ENCODE results near the gene IL2RA. TPM values are rescaled to one million over a fixed set of nuclear protein-coding genes. Genes with fewer than 3 reads are reported as not detected.
A peak's percentile ranks its signal among the peaks of the same experiment; 100 is the strongest.

The IL2RA gene
- total RNA-seq, 2 experiments from 2014 or later: 437 to 446 TPM

DNA sequence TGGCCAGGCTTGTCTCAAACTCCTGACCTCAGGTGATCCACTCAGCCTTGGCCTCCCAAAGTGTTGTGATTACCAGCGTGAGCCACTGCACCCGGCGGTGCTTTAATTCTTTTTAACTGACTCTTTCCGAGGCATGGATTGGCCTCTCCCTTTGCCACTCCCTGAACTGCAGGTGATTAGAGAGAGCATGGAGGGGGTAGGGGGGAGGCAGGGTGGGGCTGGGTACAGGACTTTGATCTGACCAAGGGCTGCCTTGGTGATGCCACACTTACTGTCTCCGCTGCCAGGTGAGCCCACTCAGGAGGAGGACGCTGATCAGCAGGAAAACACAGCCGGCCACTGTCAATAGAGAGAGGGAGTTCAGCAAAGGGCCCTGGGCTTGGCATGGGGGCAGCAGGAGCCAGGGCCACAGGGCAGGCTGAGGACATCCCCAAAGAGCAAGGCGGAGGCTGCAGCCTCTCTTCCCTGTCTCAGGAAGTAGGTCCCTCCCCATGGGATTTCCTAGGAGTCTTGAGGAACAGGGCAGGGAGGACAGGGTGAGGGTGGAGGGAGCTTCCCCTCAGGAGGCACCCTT, 44.3 kb downstream of the IL2RA start:
- POLR2A ChIA-PET: interaction anchor here (1.0 to 1.1 kb wide), 2 partner anchors 8 to 40 kb away, joined by 3 read pairs; partner anchors contain the start of gene IL15RA
- Mint-ChIP-seq H3K9me3 (no peaks in the 10 kb centered on the region), H3K4me3 (no peak overlapping the region), H3K27ac (peak overlapping the region; percentile 62), H3K4me1 (peaks cover 69% of the 10 kb centered on the region), H3K36me3 (ENCODE audit: low read depth) (peaks cover 93% of the 10 kb centered on the region), H3K27me3 (no peaks in the 10 kb centered on the region)
- no peak for DNase-seq
- CTCF ChIA-PET: interaction anchor here (1.4 kb wide), 1 partner anchor 69 kb away, joined by 7 read pairs; no protein-coding TSS in a partner anchor

DNA sequence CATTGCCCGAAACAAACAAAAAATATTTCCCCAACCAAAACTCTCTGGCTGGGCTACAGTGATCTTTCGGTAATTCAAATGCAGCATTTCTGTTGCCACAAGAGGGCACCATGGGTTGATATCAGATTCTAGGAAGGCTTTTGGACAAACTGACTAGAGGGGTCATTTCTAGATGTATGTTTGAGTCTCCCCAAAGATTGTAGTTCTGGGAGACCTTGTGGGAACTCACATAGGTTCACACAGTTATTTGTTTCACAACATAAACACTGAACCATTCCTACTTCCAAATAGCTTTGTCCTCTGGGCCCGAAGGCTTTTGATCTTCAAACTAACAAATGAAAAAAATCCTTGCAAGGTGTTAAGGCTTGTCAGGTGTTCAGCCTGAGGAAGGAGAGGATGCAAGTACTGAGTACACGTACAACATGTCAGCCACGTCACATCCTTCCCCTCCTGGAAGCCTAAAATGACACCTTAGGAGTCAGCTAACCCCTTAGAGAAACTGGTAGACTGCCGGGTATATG, 47.9 kb downstream of the IL2RA start:
- peaks cover 76% of the 10 kb centered on the region for H3K36me3 Mint-ChIP-seq (ENCODE audit: low read depth)
- no peak overlapping the region for H3K4me3 Mint-ChIP-seq
- no peaks in the 10 kb centered on the region for H3K27me3 Mint-ChIP-seq
- H3K27ac Mint-ChIP-seq: peak overlapping the region; percentile 90
- DNase-seq: peak; percentile 60
- H3K9me3 Mint-ChIP-seq: no peaks in the 10 kb centered on the region
- ChIA-PET CTCF (interaction anchor here (0.5 to 3.1 kb wide), 22 partner anchors 9 to 677 kb away, joined by 3 to 28 read pairs (median 3); partner anchors contain the start of gene GDI2), POLR2A (interaction anchor here (0.8 to 2.2 kb wide), 11 partner anchors 9 to 76 kb away, joined by 3 to 17 read pairs (median 4); partner anchors contain the start of gene IL15RA)
- H3K4me1 Mint-ChIP-seq: peaks cover 61% of the 10 kb centered on the region

DNA sequence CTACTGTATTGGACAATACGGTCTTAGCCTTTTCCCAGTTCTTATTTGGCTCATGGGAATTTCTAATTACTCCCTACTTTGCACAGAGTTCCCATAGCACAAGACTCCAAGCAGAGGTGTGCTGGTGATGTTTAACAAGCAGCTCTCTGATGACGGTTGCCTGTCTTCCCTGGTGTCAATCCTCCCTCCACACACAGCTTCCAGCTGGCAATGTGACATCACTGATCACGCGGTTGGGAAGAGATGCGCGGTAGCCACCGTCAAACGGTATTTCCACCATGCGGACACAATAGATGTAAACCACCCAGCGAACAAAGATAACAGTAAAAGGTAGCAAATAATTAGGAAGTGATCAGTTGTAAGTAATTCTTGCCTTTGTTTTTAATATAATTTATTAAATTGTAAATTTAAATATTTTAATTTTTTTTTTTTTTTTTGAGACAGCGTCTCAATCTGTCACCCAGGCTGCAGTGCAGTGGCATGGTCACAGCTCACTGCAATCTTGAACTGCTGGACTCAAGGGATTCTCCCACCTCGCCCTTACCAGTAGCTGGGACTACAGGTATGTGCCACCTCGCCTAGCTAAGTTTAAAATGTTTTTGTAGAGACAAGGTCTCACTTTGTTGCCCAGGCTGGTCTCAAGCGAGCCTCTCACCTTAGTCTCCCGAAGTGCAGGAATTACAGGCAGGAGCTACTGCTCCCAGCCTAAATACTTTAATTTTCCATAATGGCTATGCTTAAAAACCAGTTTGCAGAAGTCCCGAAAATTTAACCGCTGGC, 48.6 kb downstream of the IL2RA start:
- Mint-ChIP-seq H3K27ac (peak overlapping the region; percentile 90), H3K27me3 (no peaks in the 10 kb centered on the region), H3K4me1 (peaks cover 56% of the 10 kb centered on the region), H3K9me3 (no peaks in the 10 kb centered on the region), H3K4me3 (no peak overlapping the region), H3K36me3 (ENCODE audit: low read depth) (peaks cover 70% of the 10 kb centered on the region)
- no peak for DNase-seq
- ChIA-PET POLR2A (interaction anchor here (0.8 to 2.2 kb wide), 12 partner anchors 9 to 76 kb away, joined by 3 to 17 read pairs (median 4); partner anchors contain the start of gene IL15RA), CTCF (interaction anchor here (0.5 to 3.1 kb wide), 19 partner anchors 10 to 678 kb away, joined by 3 to 28 read pairs (median 3); partner anchors contain the start of gene GDI2)

DNA sequence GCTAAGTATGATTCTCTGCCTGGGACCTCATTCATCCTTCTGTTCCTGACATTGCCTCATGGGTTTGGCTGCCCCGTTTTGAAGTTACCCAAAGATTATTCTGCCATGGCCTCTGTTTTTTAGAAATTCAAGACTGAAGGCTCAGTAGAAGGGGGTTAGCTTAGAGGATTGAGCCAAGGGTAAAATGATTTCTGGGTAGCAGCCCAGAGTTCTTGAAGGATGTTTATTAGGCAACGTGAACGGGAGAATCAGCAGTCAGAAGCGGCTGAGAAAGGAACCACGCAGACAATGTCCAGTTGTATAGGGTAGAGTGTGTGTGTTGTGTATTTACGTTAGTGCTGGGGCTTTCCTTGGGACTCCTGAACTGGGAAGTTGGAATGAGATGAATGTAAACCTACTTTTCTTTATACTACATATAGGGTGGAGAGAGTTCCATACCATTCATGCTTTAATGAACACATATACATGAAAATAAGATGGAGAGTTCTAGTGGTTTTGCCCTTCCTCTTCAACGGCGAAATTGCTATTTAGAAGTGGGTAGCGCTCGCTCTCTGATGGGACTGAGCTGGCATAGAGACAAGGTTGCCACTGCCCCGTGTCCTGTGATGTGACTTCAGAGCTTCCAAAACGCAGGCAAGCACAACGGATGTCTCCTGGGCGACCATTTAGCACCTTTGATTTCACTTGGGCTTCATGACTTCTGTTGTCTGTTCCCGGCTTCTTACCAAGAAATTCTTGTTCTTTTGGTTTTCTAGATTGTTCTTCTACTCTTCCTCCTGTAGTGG, 49.9 kb downstream of the IL2RA start:
- H3K9me3 Mint-ChIP-seq: peaks cover 10% of the 10 kb centered on the region

GRCh38 chr10:6011558-6011957, 50.6 kb downstream of the IL2RA start:
- H3K4me3 Mint-ChIP-seq: no peak overlapping the region
- peaks cover 72% of the 10 kb centered on the region for H3K36me3 Mint-ChIP-seq (ENCODE audit: low read depth)
- ChIA-PET POLR2A (interaction anchor here (0.7 to 0.9 kb wide), 2 partner anchors 22 to 123 kb away, joined by 3 read pairs; no protein-coding TSS in a partner anchor), CTCF (no interaction called here)
- no peaks in the 10 kb centered on the region for H3K27me3 Mint-ChIP-seq
- DNase-seq: no peak
- H3K4me1 Mint-ChIP-seq: peaks cover 45% of the 10 kb centered on the region
- peak overlapping the region; percentile 37 for H3K27ac Mint-ChIP-seq
- peaks cover 18% of the 10 kb centered on the region for H3K9me3 Mint-ChIP-seq

More for the DNA sequence above, 49.9 kb downstream of the IL2RA start:
- peaks cover 71% of the 10 kb centered on the region for H3K36me3 Mint-ChIP-seq (ENCODE audit: low read depth)
- ChIA-PET CTCF (no interaction called here), POLR2A (interaction anchor here (1.9 to 2.2 kb wide), 2 partner anchors 15 to 18 kb away, joined by 5 read pairs; no protein-coding TSS in a partner anchor)
- H3K4me1 Mint-ChIP-seq: peaks cover 50% of the 10 kb centered on the region
- no peak overlapping the region for H3K27ac Mint-ChIP-seq
- H3K4me3 Mint-ChIP-seq: no peak overlapping the region
- DNase-seq: no peak
- H3K27me3 Mint-ChIP-seq: no peaks in the 10 kb centered on the region

- H3K4me1 Mint-ChIP-seq: peaks cover 39% of the 10 kb centered on the region
- CTCF ChIA-PET: interaction anchor here (0.7 to 1.4 kb wide), 4 partner anchors 27 to 234 kb away, joined by 3 to 5 read pairs (median 3); no protein-coding TSS in a partner anchor
- POLR2A ChIA-PET: interaction anchor here (0.9 to 2.3 kb wide), 3 partner anchors 34 to 122 kb away, joined by 3 to 9 read pairs (median 4); partner anchors contain the start of gene IL15RA
- peaks cover 64% of the 10 kb centered on the region for H3K36me3 Mint-ChIP-seq (ENCODE audit: low read depth)
- H3K27me3 Mint-ChIP-seq: no peaks in the 10 kb centered on the region
- H3K9me3 Mint-ChIP-seq: peaks cover 18% of the 10 kb centered on the region
- DNase-seq: no peak
- H3K27ac Mint-ChIP-seq: no peak overlapping the region
- no peak overlapping the region for H3K4me3 Mint-ChIP-seq
Observed at GRCh38 chr10:6010569-6010968, 51.6 kb downstream of the IL2RA start.

DNA sequence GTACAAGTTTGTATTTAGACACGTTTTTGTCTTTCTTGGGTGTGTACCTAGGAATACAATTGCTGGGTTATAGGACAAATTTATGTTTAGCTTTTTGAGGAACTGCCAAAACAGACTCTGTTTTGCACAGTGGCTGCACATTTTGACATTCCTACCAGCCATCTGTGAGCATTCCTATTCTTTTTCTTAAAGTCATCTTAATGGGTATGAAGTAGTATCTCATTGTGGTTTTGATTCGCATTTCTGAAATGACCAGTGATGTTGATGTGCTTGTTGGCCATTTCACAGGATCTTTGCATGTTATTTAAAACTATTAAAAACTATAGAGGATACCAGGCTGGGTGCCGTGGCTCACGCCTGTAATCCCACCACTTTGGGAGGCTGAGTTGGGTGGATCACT, 52.2 kb downstream of the IL2RA start:
- H3K27ac Mint-ChIP-seq: no peak overlapping the region
- H3K4me3 Mint-ChIP-seq: no peak overlapping the region
- CTCF ChIA-PET: interaction anchor here (0.9 to 1.4 kb wide), 2 partner anchors 32 to 77 kb away, joined by 3 to 5 read pairs; no protein-coding TSS in a partner anchor
- DNase-seq: no peak
- POLR2A ChIA-PET: interaction anchor here (1.2 to 2.3 kb wide), 2 partner anchors 33 to 38 kb away, joined by 4 to 9 read pairs; partner anchors contain the start of gene IL15RA
- peaks cover 36% of the 10 kb centered on the region for H3K4me1 Mint-ChIP-seq
- H3K27me3 Mint-ChIP-seq: no peaks in the 10 kb centered on the region
- H3K9me3 Mint-ChIP-seq: peaks cover 18% of the 10 kb centered on the region
- peaks cover 58% of the 10 kb centered on the region for H3K36me3 Mint-ChIP-seq (ENCODE audit: low read depth)

DNA sequence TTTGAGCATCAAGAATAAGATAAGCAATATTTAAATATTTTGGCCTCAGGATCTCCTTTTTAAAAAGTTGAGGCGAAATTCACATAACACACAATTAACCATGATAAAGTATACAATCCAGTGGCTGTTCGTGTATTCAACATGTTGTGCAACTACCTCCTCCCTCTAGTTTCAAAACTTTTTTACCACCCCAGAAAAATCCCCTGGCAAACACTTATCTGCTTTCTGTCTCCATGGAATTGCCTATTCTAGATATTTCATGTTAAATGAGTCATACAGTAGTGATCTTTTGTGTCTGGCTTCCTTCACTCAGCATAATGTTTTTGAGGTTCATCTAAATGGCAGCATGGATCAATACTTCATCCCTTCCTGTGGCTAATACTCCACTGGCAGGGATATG, 53.0 kb downstream of the IL2RA start:
- Mint-ChIP-seq H3K27me3 (no peaks in the 10 kb centered on the region), H3K4me3 (no peak overlapping the region), H3K36me3 (ENCODE audit: low read depth) (peaks cover 50% of the 10 kb centered on the region), H3K9me3 (peaks cover 18% of the 10 kb centered on the region), H3K27ac (no peak overlapping the region), H3K4me1 (peaks cover 36% of the 10 kb centered on the region)
- ChIA-PET CTCF (no interaction called here), POLR2A (interaction anchor here (2.3 kb wide), 1 partner anchor 33 kb away, joined by 9 read pairs; the partner anchor contains the start of gene IL15RA)
- no peak for DNase-seq

- CTCF ChIA-PET: no interaction called here
- DNase-seq: no peak
- H3K4me3 Mint-ChIP-seq: no peak overlapping the region
- peaks cover 39% of the 10 kb centered on the region for H3K4me1 Mint-ChIP-seq
- POLR2A ChIA-PET: interaction anchor here (2.3 kb wide), 1 partner anchor 32 kb away, joined by 9 read pairs; the partner anchor contains the start of gene IL15RA
- no peak overlapping the region for H3K27ac Mint-ChIP-seq
- peaks cover 46% of the 10 kb centered on the region for H3K36me3 Mint-ChIP-seq (ENCODE audit: low read depth)
- H3K9me3 Mint-ChIP-seq: peaks cover 18% of the 10 kb centered on the region
- H3K27me3 Mint-ChIP-seq: no peaks in the 10 kb centered on the region
Observed at GRCh38 chr10:6008497-6009142, 53.5 kb downstream of the IL2RA start.

- H3K4me1 Mint-ChIP-seq: peaks cover 49% of the 10 kb centered on the region
- H3K4me3 Mint-ChIP-seq: no peak overlapping the region
- POLR2A ChIA-PET: interaction anchor here (1.0 kb wide), 1 partner anchor 30 kb away, joined by 4 read pairs; the partner anchor contains the start of gene IL15RA
- H3K36me3 Mint-ChIP-seq (ENCODE audit: low read depth): peaks cover 32% of the 10 kb centered on the region
- no peaks in the 10 kb centered on the region for H3K27me3 Mint-ChIP-seq
- no peak for DNase-seq
- H3K9me3 Mint-ChIP-seq: peaks cover 18% of the 10 kb centered on the region
- H3K27ac Mint-ChIP-seq: no peak overlapping the region
- CTCF ChIA-PET: no interaction called here
Observed at GRCh38 chr10:6006991-6007390, 55.2 kb downstream of the IL2RA start.

GRCh38 chr10:6006546-6006945, 55.6 kb downstream of the IL2RA start:
- Mint-ChIP-seq H3K4me1 (peaks cover 50% of the 10 kb centered on the region), H3K27ac (no peak overlapping the region), H3K4me3 (no peak overlapping the region), H3K36me3 (ENCODE audit: low read depth) (peaks cover 29% of the 10 kb centered on the region), H3K27me3 (no peaks in the 10 kb centered on the region), H3K9me3 (peaks cover 18% of the 10 kb centered on the region)
- no peak for DNase-seq
- CTCF ChIA-PET: no interaction called here
- POLR2A ChIA-PET: interaction anchor here (1.0 kb wide), 1 partner anchor 44 kb away, joined by 3 read pairs; no protein-coding TSS in a partner anchor
